Panc1 (cell line): ENCODE data around the gene LPGAT1. TPM values are rescaled to one million over a fixed set of nuclear protein-coding genes. Genes with fewer than 3 reads are reported as not detected.

Source experiments
- ATAC-seq: fragments of 200-7000 bp; cut with Tn5 transposase; 2 replicates; pipeline ENCODE4 v1.9.1; 2020; ENCODE audit warnings: mild to moderate bottlenecking, moderate library complexity
- BruUV-seq: library from RNA; stranded (reverse); fragments of 400-500 nt; replicated peaks from 2 replicates; lab custom pipeline; 2021; lab: Mats Ljungman, UMichigan
- CTCF ChIA-PET: fragments of 300-600 bp; sonication (Branson Sonifier 250); formaldehyde crosslinking; loops from one replicate; lab custom pipeline; 2022; ENCODE audit warnings: antibody characterized with exemption; lab: Charles Lee
- POLR2A ChIA-PET: fragments of 300-600 bp; sonication (Branson Sonifier 250); formaldehyde crosslinking; loops from one replicate; lab custom pipeline; 2022; ENCODE audit warnings: antibody characterized with exemption; lab: Charles Lee
- DNase-seq: peaks from one replicate; pipeline ENCODE4 v3.0.0-alpha.2; 2010; ENCODE audit warnings: low read depth, low spot score
- H3K27ac ChIP-seq: 2 replicates; pipeline ENCODE4 v1.5.1; 2011; ENCODE audit warnings: mild to moderate bottlenecking, low read length, inconsistent platforms
- H3K27me3 ChIP-seq: fragments of 200-500 bp; sonication (Bioruptor generic); 2 replicates; pipeline ENCODE4 v1.6.0; 2014; ENCODE audit warnings: low read length, inconsistent platforms; ENCODE audit not compliant: control insufficient read depth, insufficient read depth
- H3K36me3 ChIP-seq: fragments of 200-500 bp; sonication (Bioruptor generic); 2 replicates; pipeline ENCODE4 v1.5.1; 2014; ENCODE audit warnings: inconsistent platforms, mild to moderate bottlenecking, low read length, moderate library complexity; ENCODE audit not compliant: control insufficient read depth, insufficient read depth
- H3K4me1 ChIP-seq: 2 replicates; pipeline ENCODE4 v1.5.1; 2011; ENCODE audit warnings: inconsistent platforms, mild to moderate bottlenecking, low read length, moderate library complexity; ENCODE audit not compliant: control insufficient read depth, insufficient read depth
- H3K4me3 ChIP-seq, 2 experiments: 2 replicates each; pipeline ENCODE4 v1.5.1; 2011 to 2012; ENCODE audit warnings: low read depth in 2 of 2, low read length in 2 of 2, mild to moderate bottlenecking in 2 of 2, inconsistent platforms in 1 of 2, moderate library complexity in 1 of 2
- H3K9me3 ChIP-seq: fragments of 200-500 bp; sonication (Bioruptor generic); 2 replicates; pipeline ENCODE4 v1.5.1; 2014; ENCODE audit warnings: low read depth, mild to moderate bottlenecking, inconsistent platforms, low read length, moderate library complexity; ENCODE audit not compliant: control insufficient read depth, insufficient read depth
- POLR2AphosphoS5 ChIP-seq: IDR thresholded peaks from 2 replicates; pipeline ENCODE4 v1.6.1; 2012; ENCODE audit warnings: mild to moderate bottlenecking, low read depth, low read length, moderate library complexity
- SIN3A ChIP-seq: IDR thresholded peaks from 2 replicates; pipeline ENCODE4 v1.6.1; 2012; ENCODE audit warnings: low read depth, mild to moderate bottlenecking, low read length, moderate library complexity, borderline replicate concordance; ENCODE audit not compliant: insufficient read depth
- TCF7L2 ChIP-seq: IDR thresholded peaks from 2 replicates; pipeline ENCODE4 v1.6.1; 2011; ENCODE audit warnings: mild to moderate bottlenecking, low read depth, low read length, inconsistent platforms
- in situ Hi-C: cut with HindIII; loops from 2 replicates; pipeline ENCODE4 v1.10.0; 2016; ENCODE audit warnings: low sequenced_read_pairs, low pct_unique_long_range_greater_than_20kb
- intact Hi-C: fragments of 100-400 bp; cut with micrococcal nuclease; formaldehyde crosslinking; loops from one replicate; pipeline ENCODE4 v1.10.0; 2022; ENCODE audit not compliant: unreplicated experiment
- total RNA-seq: library from RNA; stranded (reverse); gene quantifications from one replicate; pipeline ENCODE4 v1.2.1, GENCODE V29; 2021; ENCODE audit not compliant: unreplicated experiment
- TF ChIP-seq, protein P1 (sequence below), 2 experiments: IDR thresholded peaks; 2 replicates each; pipeline ENCODE4 v1.6.1; 2011 to 2012; ENCODE audit warnings: low read depth in 2 of 2, control low read depth in 1 of 2, low read length in 1 of 2, mild to moderate bottlenecking in 1 of 2, moderate library complexity in 1 of 2; ENCODE audit not compliant: insufficient read depth in 1 of 2
- TF ChIP-seq, protein P2 (sequence below): fragments of 450-650 bp; IDR thresholded peaks from 2 replicates; pipeline ENCODE4 v1.5.1; 2017; ENCODE audit warnings: mild to moderate bottlenecking

LPGAT1 gene
- total RNA-seq, 1 experiment from 2014 or later, result 85.4 TPM

DNA sequence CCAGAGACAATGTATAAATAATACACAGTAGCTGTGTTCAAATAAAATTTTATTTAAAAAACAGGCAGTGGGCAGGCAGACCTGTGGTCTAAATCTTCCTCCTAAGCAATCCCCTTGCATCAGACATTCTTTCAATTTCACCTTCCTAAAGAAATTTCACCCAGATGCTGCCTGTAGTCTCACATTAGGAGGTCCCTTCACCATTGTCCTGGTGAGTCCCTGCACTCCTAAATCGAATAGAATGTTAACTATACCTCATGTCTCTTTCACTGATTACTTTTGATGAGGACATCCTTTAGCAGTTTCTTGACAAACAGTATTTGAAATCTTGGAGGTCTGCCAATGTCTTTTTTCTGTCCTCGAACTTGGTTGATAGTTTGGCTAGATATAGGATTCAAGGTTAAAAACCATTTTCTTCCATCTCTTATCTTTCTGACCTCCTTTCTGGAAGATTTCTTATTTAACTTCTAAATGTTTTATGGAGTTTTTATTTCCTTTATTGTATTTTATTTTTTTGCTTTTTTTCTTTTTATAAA, 77.5 kb downstream of the LPGAT1 start:
- Histone ChIP-seq H3K4me3 (no peak overlapping the region), H3K36me3 (peaks cover 7% of the 10 kb centered on the region), H3K4me1 (no peaks in the 10 kb centered on the region), H3K27ac (no peak overlapping the region), H3K9me3 (no peaks in the 10 kb centered on the region), H3K27me3 (no peaks in the 10 kb centered on the region)
- CTCF ChIA-PET, result no interaction called here
- ATAC-seq, result no peak
- POLR2A ChIA-PET, result no interaction called here
- no TSS peak for BruUV-seq
- in situ Hi-C loops (no loop called here), intact Hi-C loops (no loop called here)
- no peak for DNase-seq
- TF ChIP-seq, protein P1, sequence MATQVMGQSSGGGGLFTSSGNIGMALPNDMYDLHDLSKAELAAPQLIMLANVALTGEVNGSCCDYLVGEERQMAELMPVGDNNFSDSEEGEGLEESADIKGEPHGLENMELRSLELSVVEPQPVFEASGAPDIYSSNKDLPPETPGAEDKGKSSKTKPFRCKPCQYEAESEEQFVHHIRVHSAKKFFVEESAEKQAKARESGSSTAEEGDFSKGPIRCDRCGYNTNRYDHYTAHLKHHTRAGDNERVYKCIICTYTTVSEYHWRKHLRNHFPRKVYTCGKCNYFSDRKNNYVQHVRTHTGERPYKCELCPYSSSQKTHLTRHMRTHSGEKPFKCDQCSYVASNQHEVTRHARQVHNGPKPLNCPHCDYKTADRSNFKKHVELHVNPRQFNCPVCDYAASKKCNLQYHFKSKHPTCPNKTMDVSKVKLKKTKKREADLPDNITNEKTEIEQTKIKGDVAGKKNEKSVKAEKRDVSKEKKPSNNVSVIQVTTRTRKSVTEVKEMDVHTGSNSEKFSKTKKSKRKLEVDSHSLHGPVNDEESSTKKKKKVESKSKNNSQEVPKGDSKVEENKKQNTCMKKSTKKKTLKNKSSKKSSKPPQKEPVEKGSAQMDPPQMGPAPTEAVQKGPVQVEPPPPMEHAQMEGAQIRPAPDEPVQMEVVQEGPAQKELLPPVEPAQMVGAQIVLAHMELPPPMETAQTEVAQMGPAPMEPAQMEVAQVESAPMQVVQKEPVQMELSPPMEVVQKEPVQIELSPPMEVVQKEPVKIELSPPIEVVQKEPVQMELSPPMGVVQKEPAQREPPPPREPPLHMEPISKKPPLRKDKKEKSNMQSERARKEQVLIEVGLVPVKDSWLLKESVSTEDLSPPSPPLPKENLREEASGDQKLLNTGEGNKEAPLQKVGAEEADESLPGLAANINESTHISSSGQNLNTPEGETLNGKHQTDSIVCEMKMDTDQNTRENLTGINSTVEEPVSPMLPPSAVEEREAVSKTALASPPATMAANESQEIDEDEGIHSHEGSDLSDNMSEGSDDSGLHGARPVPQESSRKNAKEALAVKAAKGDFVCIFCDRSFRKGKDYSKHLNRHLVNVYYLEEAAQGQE (IDR thresholded peaks at IDR 0.05; ENCODE audit: insufficient read depth in 1 of 2, low read depth in 2 of 2, low read length in 1 of 2), result no peak
- TF ChIP-seq POLR2AphosphoS5 (no peak), TCF7L2 (no peak), SIN3A (no peak)
- TF ChIP-seq, protein P2, sequence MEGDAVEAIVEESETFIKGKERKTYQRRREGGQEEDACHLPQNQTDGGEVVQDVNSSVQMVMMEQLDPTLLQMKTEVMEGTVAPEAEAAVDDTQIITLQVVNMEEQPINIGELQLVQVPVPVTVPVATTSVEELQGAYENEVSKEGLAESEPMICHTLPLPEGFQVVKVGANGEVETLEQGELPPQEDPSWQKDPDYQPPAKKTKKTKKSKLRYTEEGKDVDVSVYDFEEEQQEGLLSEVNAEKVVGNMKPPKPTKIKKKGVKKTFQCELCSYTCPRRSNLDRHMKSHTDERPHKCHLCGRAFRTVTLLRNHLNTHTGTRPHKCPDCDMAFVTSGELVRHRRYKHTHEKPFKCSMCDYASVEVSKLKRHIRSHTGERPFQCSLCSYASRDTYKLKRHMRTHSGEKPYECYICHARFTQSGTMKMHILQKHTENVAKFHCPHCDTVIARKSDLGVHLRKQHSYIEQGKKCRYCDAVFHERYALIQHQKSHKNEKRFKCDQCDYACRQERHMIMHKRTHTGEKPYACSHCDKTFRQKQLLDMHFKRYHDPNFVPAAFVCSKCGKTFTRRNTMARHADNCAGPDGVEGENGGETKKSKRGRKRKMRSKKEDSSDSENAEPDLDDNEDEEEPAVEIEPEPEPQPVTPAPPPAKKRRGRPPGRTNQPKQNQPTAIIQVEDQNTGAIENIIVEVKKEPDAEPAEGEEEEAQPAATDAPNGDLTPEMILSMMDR, result no peak

DNA sequence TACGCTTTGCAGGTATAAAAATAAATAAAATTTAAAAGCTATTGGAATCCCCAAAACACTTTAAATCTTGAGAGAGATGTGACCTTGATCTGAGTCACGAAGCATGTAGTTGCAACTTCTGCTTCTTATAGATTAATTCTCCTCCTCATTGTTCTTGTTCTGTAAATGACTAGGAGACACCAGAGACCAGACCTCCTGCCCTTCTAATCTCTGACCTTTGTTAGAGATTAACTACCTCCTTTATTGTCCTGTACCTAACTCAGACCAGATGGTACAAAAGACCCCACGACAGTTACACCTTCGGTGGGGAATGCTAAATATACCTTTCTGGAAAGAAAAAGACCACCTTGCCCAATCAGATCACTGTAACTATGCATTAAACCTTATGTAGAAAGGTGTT, 78.2 kb downstream of the LPGAT1 start:
- no peaks in the 10 kb centered on the region for H3K9me3 ChIP-seq
- in situ Hi-C loops (no loop called here), intact Hi-C loops (no loop called here)
- no peaks in the 10 kb centered on the region for H3K27me3 ChIP-seq
- ChIA-PET CTCF (no interaction called here), POLR2A (no interaction called here)
- ATAC-seq (no peak), DNase-seq (no peak)
- no peaks in the 10 kb centered on the region for H3K4me1 ChIP-seq
- H3K4me3 ChIP-seq, result no peak overlapping the region
- peaks cover 7% of the 10 kb centered on the region for H3K36me3 ChIP-seq
- BruUV-seq, result no TSS peak
- H3K27ac ChIP-seq, result no peak overlapping the region
- TF ChIP-seq POLR2AphosphoS5 (no peak), TCF7L2 (no peak), SIN3A (no peak)
- TF ChIP-seq, protein P1 (IDR thresholded peaks at IDR 0.05; ENCODE audit: insufficient read depth in 1 of 2, low read depth in 2 of 2, low read length in 1 of 2), result no peak
- TF ChIP-seq, protein P2, result no peak
